GM12891 (cell line): Measurements from ENCODE around the gene UXS1.

ENCODE experiments used
- POLR2A ChIP-seq: IDR thresholded peaks from 2 replicates; pipeline ENCODE4 v1.6.1; 2011; ENCODE audit warnings: low read depth, low read length, control low read depth
- POLR2AphosphoS5 ChIP-seq: IDR thresholded peaks from 2 replicates; pipeline ENCODE4 v1.6.1; 2011; ENCODE audit warnings: low read depth, low read length, control low read depth

DNA sequence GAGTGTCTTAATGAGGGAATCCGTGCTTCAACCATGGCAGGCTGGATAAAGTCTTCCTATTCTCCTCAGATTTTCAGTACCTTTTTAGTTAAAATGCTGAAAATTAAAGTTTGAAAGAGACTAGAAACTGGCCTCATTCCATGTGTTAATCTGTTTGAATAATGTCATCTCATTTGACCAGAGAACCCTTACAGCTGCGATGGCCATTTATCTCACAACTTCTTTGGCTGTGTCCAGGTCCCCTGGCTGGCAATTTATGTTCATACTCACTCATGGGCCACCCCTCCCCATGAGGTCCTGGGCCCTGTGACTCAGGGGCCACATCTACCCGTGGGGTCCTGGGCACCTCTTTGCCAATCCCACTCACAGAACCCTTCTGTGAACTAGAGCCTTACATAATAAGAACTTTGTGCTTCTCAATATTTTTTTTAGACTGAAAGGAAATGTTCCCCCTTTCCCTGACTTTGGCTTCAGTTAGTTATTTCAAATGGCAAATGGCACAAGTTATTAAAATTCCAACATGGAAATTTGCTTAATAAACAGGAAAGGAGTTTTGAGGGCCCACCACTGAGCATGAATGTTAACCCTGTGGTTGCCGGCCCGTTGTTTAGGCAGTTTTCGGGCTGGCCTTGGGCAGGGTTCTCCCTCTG lies 134.6 kb downstream of the UXS1 start:
- TF ChIP-seq POLR2AphosphoS5 = no peak
- no peak for TF ChIP-seq POLR2A
